GM19099 (cell line): ENCODE data around the gene TMPRSS3.
A peak's percentile ranks its signal among the peaks of the same experiment; 100 is the strongest.

Experiments
- POLR2A ChIP-seq: IDR thresholded peaks from 3 replicates; pipeline ENCODE4 v1.6.1; 2011; ENCODE audit warnings: low read depth; ENCODE audit not compliant: insufficient read length; ENCODE audit errors: extremely low read depth

TMPRSS3 gene

GRCh38 chr21:42434884-42435283, 39.0 kb upstream of the TMPRSS3 start:
- TF ChIP-seq POLR2A = no peak

GRCh38 chr21:42433946-42434551, 38.2 kb upstream of the TMPRSS3 start:
- no peak for TF ChIP-seq POLR2A

- TF ChIP-seq POLR2A = no peak
Measured at GRCh38 chr21:42432695-42433094, 36.8 kb upstream of the TMPRSS3 start.

DNA sequence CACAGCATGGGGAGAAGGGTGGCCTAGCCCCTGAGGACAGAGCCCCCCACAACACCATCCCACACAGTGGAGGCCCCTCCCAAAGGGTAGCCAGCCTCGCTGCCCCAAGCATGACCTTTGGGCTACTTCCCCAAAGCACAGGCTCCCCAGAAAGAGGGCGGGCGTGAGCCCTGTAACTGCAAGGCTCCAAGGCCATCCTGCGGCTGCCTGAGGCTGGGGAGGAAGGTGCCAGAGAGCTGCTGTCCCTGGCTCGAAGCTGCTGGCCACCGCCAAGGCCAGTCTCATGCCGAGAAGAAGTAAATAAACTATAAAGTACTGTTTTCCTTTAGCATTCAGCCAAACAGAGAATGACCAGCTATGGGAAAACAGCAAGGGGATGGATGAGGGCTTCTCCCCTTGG, 35.3 kb upstream of the TMPRSS3 start:
- no peak for TF ChIP-seq POLR2A

GRCh38 chr21:42430521-42430920, 34.7 kb upstream of the TMPRSS3 start:
- no peak for TF ChIP-seq POLR2A

DNA sequence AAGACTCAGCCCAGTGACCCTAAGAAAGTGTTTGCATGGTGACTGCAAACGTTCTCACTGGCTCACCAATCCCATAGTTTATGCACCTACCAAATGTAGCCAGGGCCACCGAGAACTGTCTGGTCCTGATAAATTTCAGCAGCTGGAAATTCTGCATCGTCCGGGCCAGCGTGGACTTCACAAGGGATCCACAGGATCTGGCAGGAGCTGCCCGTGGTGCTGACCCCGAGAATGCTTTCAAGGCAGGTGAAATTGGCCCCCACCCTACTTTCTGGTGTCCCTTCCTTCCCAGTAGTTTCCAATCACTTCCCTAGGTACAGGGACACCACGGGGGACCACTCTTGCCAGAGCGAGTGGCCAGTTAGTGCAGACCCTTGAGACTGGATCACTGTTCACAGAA, 34.0 kb upstream of the TMPRSS3 start:
- TF ChIP-seq POLR2A = no peak

DNA sequence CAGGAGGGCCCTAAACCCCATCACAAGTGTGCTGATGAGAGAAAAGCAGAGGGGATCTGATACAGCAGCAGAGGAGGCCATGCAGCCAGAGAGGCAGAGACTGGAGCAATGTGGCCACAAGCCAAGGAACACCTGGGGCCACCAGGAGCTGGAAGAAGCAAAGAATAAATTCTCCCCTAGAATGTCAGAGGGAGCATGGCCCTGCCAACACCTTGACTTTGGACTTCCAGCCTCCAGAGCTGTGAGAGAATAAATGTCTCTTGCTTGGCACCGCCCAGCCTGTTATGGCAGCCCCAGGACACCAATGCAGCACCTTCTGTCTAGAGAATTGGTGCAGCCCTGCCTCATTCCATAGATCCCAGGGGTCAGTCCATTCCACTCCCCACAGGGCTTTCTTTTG, 33.2 kb upstream of the TMPRSS3 start:
- TF ChIP-seq POLR2A = no peak

- TF ChIP-seq POLR2A = no peak
Measured at GRCh38 chr21:42427809-42428419, 32.1 kb upstream of the TMPRSS3 start.

GRCh38 chr21:42426876-42427480, 31.1 kb upstream of the TMPRSS3 start:
- TF ChIP-seq POLR2A = no peak

DNA sequence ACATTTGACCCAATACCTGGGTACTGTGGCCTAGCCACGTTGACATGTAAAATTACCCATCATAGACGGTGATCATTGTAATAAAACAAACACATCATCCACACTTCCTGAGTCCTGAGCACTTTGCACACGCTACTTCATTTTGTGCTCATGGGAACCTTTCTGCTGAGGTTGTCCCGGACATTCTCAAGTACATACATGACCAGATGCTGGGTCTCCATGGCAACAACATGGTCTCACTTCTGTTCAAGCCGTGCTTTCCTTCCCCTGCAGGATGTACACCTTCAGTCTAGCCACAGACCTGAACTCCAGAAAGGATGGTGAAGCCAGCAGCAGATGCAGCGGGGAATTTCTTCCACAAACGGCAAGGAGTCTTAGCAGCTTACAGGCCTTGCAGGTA, 30.6 kb upstream of the TMPRSS3 start:
- TF ChIP-seq POLR2A = no peak

GRCh38 chr21:42425591-42425990, 29.7 kb upstream of the TMPRSS3 start:
- TF ChIP-seq POLR2A = peak; percentile 20

DNA sequence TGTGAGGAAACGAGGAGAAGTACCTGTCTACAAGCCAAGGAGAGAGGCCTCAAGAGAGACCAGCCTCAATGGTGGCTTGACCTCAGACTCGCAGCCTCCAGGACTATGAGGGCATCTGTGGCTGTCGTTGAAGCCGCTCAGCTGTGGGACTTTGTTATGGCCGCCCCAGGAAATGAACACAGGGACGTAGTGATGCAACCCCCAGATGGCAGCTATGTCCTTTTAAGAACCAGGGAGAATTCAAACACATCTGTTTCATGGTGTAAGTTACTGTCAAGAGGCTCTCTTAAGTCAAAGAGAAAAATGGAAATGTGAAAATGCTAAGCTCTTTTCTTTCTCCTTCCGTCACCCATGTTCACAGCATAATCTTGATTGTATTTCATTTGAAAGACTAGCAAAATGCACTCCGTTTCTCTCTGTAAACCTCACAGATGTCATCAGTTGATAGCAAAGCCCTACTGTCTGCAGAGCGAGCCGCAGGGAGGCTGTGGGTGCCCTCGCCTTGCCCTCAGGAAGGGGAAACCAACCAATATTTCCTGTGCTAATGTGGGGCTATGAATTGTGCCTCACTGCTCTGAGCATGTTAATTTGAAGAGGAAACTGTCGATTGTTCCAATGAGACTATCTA, 29.2 kb upstream of the TMPRSS3 start:
- TF ChIP-seq POLR2A = peak; percentile 11

DNA sequence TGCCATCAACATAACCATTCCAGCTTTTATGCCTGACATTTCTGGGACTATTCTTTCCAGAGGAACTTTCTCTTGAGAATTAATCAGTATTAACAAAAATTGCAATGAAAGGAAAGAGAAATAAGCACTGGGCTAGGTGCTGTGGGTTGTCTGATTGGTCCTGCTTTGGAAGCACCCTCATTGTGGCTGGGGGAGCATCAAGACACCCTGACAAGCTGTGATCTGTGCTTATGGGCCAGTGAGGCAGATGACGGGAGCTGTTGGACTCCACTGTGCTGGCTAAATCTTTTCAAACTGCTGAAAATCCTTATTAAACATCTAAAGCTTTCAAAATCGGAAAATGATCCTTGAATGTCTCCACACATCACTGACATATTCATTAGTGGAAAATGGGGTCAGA, 27.8 kb upstream of the TMPRSS3 start:
- no peak for TF ChIP-seq POLR2A

DNA sequence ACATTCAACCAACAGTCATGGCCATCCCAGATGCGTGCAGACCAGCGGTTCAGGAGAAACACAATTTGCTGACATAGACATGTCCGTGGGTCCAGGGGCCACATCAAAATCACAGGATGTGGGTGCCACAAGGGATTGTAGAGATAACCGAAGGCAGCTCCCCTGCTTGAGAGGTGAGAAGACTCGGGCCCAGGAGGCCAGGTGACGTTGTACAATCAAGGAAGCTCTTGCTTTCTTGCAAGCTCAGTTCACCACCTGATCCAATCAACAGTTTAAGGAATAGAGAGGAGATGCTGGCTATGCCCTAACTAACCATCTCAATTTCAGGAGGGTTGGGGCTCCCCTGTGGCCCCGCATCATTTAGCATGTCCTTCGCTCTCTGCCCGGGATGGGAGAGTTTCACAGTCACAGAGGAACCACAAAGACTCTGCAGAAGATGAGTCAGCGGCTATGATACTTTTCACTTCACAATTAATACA, 27.4 kb upstream of the TMPRSS3 start:
- no peak for TF ChIP-seq POLR2A

DNA sequence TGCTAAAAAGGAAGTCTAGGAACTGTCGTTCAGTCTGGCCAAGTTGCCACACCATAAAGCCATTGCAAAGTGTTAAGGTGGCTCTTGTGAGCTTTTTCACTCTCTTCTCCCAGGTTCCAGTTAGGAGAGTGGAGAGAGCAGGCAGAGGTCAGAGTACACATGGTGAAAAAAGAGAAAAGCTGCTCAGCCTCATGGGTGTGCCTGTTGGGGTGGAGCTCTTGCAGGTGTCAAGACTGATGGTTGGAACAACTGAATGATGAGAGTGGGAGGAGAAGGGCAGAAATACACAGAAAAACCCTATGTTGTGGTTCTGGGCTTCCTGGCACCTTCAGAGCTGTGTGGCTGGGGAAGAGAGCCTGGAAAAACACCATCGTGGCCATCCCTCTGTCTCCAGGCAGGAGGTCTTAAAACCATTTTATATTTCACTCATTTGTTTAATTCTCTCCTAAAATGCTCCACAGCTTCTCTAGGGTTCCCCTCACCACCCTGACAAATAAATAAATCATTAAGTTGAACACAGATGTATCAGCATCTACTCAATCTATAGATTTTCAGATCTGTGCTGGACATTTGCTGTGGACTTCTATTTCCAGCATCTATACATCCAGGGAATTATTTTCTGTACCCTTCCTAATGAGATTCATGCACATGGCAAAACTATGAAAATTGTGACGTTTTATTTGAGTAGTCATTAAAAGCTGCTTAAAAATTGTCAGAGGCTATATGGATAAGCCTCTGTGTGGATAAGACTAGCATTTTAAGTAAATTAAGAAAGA, 25.4 kb upstream of the TMPRSS3 start:
- no peak for TF ChIP-seq POLR2A
